Body of pancreas (tissue), 4 donors: ENCODE results near the gene SART3. TPM values are rescaled to one million over a fixed set of nuclear protein-coding genes. Genes with fewer than 3 reads are reported as not detected.
A peak's percentile ranks its signal among the peaks of the same experiment; 100 is the strongest.

Experiments
- ATAC-seq: fragments of 150-250 bp; one replicate; pipeline ENCODE4 v1.9.1; 2016
- DNase-seq, 4 donors: peaks; one replicate each; pipeline ENCODE4 v3.0.0-alpha.2; 2019
- H3K27ac ChIP-seq, 4 donors: fragments of 200-600 bp; sonication (generic); 1 replicate in 3 of 4; 2 replicates in 1 of 4; pipeline versions ENCODE4 v1.5.1 to v1.6.1; 2016 to 2019; ENCODE audit warnings: mild to moderate bottlenecking in 1 of 4, mixed read lengths in 1 of 4, moderate library complexity in 1 of 4
- H3K27me3 ChIP-seq, 2 donors: fragments of 200-600 bp; sonication (generic); one replicate each; pipeline ENCODE4 v1.6.0; 2016; ENCODE audit warnings: mild to moderate bottlenecking in 1 of 2
- H3K36me3 ChIP-seq, 2 donors: fragments of 200-600 bp; sonication (generic); replicated peaks in 1 of 2; 2 replicates each; pipeline ENCODE4 v1.5.1; 2016; ENCODE audit warnings: low read depth in 2 of 2; ENCODE audit not compliant: insufficient read depth in 1 of 2
- H3K4me1 ChIP-seq: fragments of 200-600 bp; sonication (generic); one replicate; pipeline ENCODE4 v1.6.0; 2016
- H3K4me3 ChIP-seq, 2 donors: fragments of 200-600 bp; sonication (generic); 1 replicate in 1 of 2; 2 replicates in 1 of 2; pipeline ENCODE4 v1.5.1; 2016 to 2019
- H3K9me3 ChIP-seq, 3 donors: fragments of 200-600 bp; sonication (generic); 1 replicate in 2 of 3; 2 replicates in 1 of 3; pipeline ENCODE4 v1.5.1; 2016
- POLR2A ChIP-seq, 3 donors: fragments of 450-650 bp; IDR thresholded peaks; one replicate each; pipeline ENCODE4 v1.6.1; 2016; ENCODE audit warnings: antibody characterized with exemption in 3 of 3, mild to moderate bottlenecking in 2 of 3
- WGBS, 2 donors: methylation state at CpG; one replicate each; pipeline ENCODE4 v1.1.5; 2017; 5-methylcytosine and 5-hydroxymethylcytosine counted together
- intact Hi-C: fragments of 100-400 bp; cut with DNase I; formaldehyde crosslinking; loops from one replicate; pipeline ENCODE4 v1.15.1; 2023
- total RNA-seq, 2 donors: library from RNA; depleted of rRNA; stranded (reverse); fragments of >200 nt; gene quantifications; one replicate each; pipeline ENCODE4 v1.1.0, GENCODE V29; 2016
- TF ChIP-seq, protein P1 (sequence below), 7 experiments: fragments of 450-650 bp in 4 of 7; fragments of 200-600 bp in 3 of 7; sonication (generic) in 3 of 7; IDR thresholded peaks; one replicate each; pipeline ENCODE4 v1.5.1; 2016 to 2019; ENCODE audit warnings: antibody characterized with exemption in 7 of 7

SART3 gene
- total RNA-seq, 2 donors from 2014 or later = 20.2 to 38.6 TPM

DNA sequence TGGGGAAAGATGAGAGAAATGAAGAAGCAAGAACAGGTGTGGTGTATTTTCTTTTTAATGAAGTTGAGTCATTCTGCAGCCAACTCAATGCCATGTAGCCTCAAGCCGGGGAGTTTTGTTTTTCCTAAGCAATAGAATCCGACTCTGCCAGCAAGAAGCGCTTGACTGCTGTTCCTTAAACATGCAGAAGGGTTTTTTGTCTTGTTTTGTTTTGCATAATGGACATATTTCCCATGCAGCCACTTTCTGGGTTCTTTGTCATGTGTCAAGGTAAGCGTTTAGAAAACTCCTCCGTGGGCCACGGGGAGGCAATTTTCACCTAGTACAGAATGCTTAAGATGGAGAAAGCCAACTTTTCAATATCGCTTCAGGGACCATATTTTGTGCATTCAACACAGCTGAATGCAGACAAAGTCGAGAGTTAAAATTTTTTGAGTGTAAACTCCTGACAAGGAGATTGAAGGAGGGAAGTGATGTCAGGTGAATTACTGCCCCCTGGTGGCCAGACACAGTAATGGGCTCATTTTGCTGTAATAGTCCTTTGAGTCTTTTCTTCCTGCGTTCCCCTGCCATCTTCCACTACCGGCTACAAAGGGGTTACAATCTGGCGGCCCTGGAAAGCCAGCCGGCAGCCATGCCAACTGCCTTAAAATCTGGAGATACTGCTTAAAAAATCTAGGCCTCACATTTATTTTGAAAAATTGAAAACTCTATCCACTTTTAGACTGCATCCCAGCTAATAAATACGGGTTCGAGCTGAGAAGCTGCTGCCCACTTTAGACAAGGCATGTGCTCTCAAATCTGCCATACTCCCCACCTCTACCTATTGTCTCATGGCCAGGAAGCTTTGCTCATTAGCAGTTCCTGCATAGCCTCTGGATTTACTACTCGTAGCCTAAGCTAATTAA is 49.1 kb downstream of the SART3 start:
- intact Hi-C loops = no loop called here
- no peak overlapping the region for H3K4me3 ChIP-seq
- 22 to 26% methylated on average over 15 of the region's 15 CpGs for WGBS, 2 donors

DNA sequence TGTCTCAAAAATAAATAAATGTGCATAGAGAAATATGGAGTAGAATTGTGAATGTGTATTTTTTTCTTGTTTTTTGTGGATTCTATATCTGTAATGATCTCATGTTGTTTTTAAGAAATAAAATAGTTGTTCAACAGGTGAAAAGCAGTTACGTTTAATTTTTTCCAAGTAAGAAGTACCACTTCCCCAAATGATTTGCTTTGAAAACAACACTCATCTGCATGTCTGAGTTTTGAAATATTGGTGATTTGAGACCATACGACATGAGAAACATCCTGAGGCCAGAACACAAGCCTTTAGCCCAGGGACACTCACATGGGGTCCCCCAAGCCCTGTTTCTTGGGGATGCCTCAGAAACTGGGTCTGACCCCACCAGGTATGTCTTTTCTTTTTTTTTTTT is 50.1 kb downstream of the SART3 start:
- Histone ChIP-seq H3K36me3 (no peaks in the 10 kb centered on the region), H3K9me3 (no peaks in the 10 kb centered on the region), H3K27ac (no peak overlapping the region), H3K4me3 (no peak overlapping the region), H3K4me1 (peaks cover 9% of the 10 kb centered on the region), H3K27me3 (no peaks in the 10 kb centered on the region)
- TF ChIP-seq POLR2A (IDR thresholded peaks at IDR 0.05) = no peak
- TF ChIP-seq, protein P1, sequence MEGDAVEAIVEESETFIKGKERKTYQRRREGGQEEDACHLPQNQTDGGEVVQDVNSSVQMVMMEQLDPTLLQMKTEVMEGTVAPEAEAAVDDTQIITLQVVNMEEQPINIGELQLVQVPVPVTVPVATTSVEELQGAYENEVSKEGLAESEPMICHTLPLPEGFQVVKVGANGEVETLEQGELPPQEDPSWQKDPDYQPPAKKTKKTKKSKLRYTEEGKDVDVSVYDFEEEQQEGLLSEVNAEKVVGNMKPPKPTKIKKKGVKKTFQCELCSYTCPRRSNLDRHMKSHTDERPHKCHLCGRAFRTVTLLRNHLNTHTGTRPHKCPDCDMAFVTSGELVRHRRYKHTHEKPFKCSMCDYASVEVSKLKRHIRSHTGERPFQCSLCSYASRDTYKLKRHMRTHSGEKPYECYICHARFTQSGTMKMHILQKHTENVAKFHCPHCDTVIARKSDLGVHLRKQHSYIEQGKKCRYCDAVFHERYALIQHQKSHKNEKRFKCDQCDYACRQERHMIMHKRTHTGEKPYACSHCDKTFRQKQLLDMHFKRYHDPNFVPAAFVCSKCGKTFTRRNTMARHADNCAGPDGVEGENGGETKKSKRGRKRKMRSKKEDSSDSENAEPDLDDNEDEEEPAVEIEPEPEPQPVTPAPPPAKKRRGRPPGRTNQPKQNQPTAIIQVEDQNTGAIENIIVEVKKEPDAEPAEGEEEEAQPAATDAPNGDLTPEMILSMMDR (IDR thresholded peaks at IDR 0.05) = no peak
- 39 to 69% methylated on average over 2 of the region's 2 CpGs for WGBS, 2 donors
- intact Hi-C loops = no loop called here
- DNase-seq (no peak), ATAC-seq (no peak)

More for the DNA sequence above, 49.1 kb downstream of the SART3 start:
- Histone ChIP-seq H3K27ac (no peak overlapping the region), H3K4me1 (peaks cover 19% of the 10 kb centered on the region), H3K36me3 (no peaks in the 10 kb centered on the region), H3K9me3 (no peaks in the 10 kb centered on the region), H3K27me3 (no peaks in the 10 kb centered on the region)
- TF ChIP-seq POLR2A (IDR thresholded peaks at IDR 0.05) = no peak
- TF ChIP-seq, protein P1 (IDR thresholded peaks at IDR 0.05) = peak; percentile 75 to 85 (median 80)
- ATAC-seq (no peak), DNase-seq (peak; percentile 74 to 81 (median 74))

DNA sequence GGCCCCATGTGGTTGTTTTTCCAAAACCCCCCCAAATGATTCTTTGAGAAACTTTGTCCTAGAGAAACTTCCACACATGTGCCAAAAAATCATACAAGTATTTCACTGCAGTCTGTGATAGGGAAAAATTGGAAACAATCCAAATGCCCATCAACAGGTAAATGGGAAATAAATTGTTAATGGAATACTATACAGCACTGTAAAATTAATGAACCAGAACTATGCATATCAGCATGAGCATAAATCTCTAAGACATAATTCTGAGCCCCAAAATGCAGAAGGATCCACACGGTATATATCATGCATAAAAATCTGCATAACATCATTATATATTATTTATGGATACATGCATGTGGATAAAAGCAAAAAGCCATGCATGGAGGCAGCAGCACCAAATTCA is 51.2 kb downstream of the SART3 start:
- TF ChIP-seq, protein P1 (IDR thresholded peaks at IDR 0.05) = no peak
- no peak for TF ChIP-seq POLR2A (IDR thresholded peaks at IDR 0.05)
- no peak for DNase-seq
- intact Hi-C loops = no loop called here
- Histone ChIP-seq H3K36me3 (no peaks in the 10 kb centered on the region), H3K9me3 (no peaks in the 10 kb centered on the region), H3K27ac (no peak overlapping the region), H3K27me3 (no peaks in the 10 kb centered on the region), H3K4me1 (peaks cover 7% of the 10 kb centered on the region), H3K4me3 (no peak overlapping the region)
- WGBS, 2 donors = 84 to 92% methylated on average over 1 of the region's 1 CpG
- no peak for ATAC-seq

DNA sequence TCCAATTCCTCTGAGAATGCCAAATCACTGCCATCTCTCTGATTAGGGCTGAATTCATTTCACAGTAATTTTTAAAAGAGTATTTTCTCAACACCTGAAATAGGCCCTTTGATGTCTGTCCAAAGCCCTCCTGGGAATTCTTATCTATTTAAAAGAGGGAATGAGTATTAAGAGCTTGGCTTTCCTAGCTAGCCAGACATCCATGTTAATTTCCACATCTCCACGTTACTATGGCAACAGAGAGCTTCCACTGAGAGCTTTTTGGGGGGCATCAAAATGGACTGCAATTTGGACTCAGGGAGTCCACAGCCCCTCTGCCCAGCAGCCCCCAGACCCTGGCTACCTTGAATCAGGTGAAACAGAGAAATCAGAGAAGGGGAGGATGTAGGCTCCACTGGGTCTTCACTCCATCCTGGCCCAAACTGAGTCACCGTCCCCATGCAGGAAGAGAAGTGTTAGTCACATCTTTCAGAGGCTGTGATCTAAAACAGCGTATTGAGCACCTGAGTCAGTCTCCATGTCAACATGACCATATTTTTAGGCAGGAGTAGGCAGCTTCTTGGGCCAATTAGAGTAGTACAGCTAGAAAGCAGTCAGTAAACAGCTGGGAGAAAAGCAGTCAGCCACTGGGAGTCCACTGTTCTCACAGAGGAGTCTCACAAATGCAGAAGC is 52.9 kb downstream of the SART3 start:
- Histone ChIP-seq H3K4me1 (peaks cover 7% of the 10 kb centered on the region), H3K9me3 (peaks cover 0 to 4% (median 0%) of the 10 kb centered on the region in 3 donors), H3K4me3 (no peak overlapping the region), H3K27ac (no peak overlapping the region), H3K27me3 (peaks cover 0 to 5% of the 10 kb centered on the region in 2 donors), H3K36me3 (no peaks in the 10 kb centered on the region)
- no peak for DNase-seq
- ATAC-seq = no peak
- intact Hi-C loops = no loop called here
- 42 to 51% methylated on average over 3 of the region's 3 CpGs for WGBS, 2 donors
- TF ChIP-seq, protein P1 (IDR thresholded peaks at IDR 0.05) = no peak
- no peak for TF ChIP-seq POLR2A (IDR thresholded peaks at IDR 0.05)
